ENCODE data around the gene PLXNA4. TPM values are rescaled to one million over a fixed set of nuclear protein-coding genes. Genes with fewer than 3 reads are reported as not detected.

The PLXNA4 gene
- total and polyA plus RNA-seq, 2 experiments from 2014 or later, result 0.08 to 0.80 TPM

DNA sequence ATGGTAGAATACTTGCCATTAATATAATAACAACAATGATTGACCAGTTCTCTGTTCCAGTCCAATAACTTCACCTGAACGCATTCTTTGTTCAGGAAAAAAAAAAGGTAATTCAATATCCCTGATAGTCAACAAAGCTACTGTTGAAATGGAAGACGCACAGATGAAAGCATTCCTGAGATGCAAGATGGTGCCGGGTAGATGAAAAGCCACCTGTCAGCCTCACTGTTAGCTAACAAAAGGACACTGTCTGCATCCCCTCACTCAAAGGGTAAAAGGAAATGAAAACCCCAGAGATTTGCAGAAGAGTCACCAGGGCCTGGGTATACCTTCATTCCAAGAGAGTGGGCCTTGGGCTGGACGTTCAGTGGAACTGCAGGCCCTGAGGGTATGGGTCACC, 357.4 kb downstream of the PLXNA4 start:
- no peaks in the 10 kb centered on the region for H3K36me3 Mint-ChIP-seq (ENCODE audit: low read depth)
- peak; percentile 11 for DNase-seq (ENCODE audit: low spot score)
- H3K4me3 ChIP-seq, result no peak overlapping the region
- H3K27ac Mint-ChIP-seq, result no peak overlapping the region
- H3K4me1 Mint-ChIP-seq, result peaks cover 29% of the 10 kb centered on the region
- no peaks in the 10 kb centered on the region for H3K9me3 Mint-ChIP-seq
- ATAC-seq, result no peak
- no peak overlapping the region for H3K4me2 ChIP-seq
- H3K27me3 ChIP-seq (ENCODE audit: insufficient read depth), result no peaks in the 10 kb centered on the region
- H3K27me3 Mint-ChIP-seq (ENCODE audit: insufficient read depth, low read depth, poor library complexity), result peaks cover 3% of the 10 kb centered on the region
- H3K4me1 ChIP-seq (ENCODE audit: insufficient read depth), result peaks cover 10% of the 10 kb centered on the region; the same call in 1 of the 2 replicates
- H3F3A ChIP-seq (replicated peaks; ENCODE audit: low read depth), result no peaks in the 10 kb centered on the region
- H3K4me3 Mint-ChIP-seq, result no peak overlapping the region
- H3K36me3 ChIP-seq (ENCODE audit: insufficient read depth), result no peaks in the 10 kb centered on the region
- no peaks in the 10 kb centered on the region for H3K79me2 ChIP-seq (replicated peaks; ENCODE audit: insufficient read depth)
- H4K20me1 ChIP-seq (replicated peaks; ENCODE audit: insufficient read depth), result no peaks in the 10 kb centered on the region
- TF ChIP-seq, protein P1, sequence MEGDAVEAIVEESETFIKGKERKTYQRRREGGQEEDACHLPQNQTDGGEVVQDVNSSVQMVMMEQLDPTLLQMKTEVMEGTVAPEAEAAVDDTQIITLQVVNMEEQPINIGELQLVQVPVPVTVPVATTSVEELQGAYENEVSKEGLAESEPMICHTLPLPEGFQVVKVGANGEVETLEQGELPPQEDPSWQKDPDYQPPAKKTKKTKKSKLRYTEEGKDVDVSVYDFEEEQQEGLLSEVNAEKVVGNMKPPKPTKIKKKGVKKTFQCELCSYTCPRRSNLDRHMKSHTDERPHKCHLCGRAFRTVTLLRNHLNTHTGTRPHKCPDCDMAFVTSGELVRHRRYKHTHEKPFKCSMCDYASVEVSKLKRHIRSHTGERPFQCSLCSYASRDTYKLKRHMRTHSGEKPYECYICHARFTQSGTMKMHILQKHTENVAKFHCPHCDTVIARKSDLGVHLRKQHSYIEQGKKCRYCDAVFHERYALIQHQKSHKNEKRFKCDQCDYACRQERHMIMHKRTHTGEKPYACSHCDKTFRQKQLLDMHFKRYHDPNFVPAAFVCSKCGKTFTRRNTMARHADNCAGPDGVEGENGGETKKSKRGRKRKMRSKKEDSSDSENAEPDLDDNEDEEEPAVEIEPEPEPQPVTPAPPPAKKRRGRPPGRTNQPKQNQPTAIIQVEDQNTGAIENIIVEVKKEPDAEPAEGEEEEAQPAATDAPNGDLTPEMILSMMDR (conservative IDR thresholded peaks at IDR 0.05; ENCODE audit: low read depth in 2 of 2), result no peak
- TF ChIP-seq, protein P2, sequence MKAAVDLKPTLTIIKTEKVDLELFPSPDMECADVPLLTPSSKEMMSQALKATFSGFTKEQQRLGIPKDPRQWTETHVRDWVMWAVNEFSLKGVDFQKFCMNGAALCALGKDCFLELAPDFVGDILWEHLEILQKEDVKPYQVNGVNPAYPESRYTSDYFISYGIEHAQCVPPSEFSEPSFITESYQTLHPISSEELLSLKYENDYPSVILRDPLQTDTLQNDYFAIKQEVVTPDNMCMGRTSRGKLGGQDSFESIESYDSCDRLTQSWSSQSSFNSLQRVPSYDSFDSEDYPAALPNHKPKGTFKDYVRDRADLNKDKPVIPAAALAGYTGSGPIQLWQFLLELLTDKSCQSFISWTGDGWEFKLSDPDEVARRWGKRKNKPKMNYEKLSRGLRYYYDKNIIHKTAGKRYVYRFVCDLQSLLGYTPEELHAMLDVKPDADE (IDR thresholded peaks at IDR 0.05), result no peak
- TF ChIP-seq JUNB (IDR thresholded peaks at IDR 0.05; ENCODE audit: unreplicated experiment) (no peak), NANOG (IDR thresholded peaks at IDR 0.05; ENCODE audit: borderline replicate concordance) (no peak), ZNF331 (CRISPR knock-in tag; IDR thresholded peaks at IDR 0.05; ENCODE audit: low read depth) (no peak), EZH2phosphoT487 (IDR thresholded peaks at IDR 0.05; ENCODE audit: unreplicated experiment) (no peak)
- TF ChIP-seq, protein P3, sequence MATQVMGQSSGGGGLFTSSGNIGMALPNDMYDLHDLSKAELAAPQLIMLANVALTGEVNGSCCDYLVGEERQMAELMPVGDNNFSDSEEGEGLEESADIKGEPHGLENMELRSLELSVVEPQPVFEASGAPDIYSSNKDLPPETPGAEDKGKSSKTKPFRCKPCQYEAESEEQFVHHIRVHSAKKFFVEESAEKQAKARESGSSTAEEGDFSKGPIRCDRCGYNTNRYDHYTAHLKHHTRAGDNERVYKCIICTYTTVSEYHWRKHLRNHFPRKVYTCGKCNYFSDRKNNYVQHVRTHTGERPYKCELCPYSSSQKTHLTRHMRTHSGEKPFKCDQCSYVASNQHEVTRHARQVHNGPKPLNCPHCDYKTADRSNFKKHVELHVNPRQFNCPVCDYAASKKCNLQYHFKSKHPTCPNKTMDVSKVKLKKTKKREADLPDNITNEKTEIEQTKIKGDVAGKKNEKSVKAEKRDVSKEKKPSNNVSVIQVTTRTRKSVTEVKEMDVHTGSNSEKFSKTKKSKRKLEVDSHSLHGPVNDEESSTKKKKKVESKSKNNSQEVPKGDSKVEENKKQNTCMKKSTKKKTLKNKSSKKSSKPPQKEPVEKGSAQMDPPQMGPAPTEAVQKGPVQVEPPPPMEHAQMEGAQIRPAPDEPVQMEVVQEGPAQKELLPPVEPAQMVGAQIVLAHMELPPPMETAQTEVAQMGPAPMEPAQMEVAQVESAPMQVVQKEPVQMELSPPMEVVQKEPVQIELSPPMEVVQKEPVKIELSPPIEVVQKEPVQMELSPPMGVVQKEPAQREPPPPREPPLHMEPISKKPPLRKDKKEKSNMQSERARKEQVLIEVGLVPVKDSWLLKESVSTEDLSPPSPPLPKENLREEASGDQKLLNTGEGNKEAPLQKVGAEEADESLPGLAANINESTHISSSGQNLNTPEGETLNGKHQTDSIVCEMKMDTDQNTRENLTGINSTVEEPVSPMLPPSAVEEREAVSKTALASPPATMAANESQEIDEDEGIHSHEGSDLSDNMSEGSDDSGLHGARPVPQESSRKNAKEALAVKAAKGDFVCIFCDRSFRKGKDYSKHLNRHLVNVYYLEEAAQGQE (IDR thresholded peaks at IDR 0.05; ENCODE audit: unreplicated experiment), result no peak
- no peak overlapping the region for H3K27ac ChIP-seq (ENCODE audit: low read depth)
- peaks cover 2% of the 10 kb centered on the region for H3K9me2 ChIP-seq (ENCODE audit: insufficient read depth)
- no peak overlapping the region for H2AFZ ChIP-seq

DNA sequence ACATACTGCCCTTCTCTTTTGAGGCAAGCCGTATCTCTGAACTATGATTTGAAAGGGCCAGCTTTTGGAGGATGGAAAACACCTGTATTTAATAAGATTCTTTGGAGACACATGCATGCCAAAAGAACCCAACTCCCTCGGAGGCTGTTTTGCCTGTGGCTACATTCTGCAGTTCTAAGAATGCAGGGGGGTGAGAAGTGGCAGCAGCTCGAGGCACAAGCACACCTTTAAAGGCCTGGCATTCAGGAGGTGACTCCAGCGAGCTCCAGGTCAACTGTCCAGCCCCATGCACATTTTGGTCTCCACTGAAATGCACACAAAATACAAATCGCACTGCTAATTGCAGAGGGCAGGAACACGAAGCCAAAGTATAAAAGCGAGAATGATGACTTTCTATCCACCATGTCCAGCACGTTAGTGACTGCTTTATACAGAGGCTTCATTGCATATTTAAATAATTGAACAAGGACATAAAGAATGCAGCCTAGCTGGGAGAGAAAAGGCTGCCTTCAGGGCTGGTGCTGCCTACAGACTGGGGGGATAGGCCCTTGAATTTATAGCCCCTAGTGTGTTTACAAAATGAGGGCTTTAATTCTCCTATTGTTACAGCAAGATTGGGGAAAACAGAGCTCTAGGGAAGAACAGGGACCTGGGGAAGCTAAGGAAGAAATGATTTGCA, 359.3 kb downstream of the PLXNA4 start:
- H4K20me1 ChIP-seq (replicated peaks; ENCODE audit: insufficient read depth), result no peaks in the 10 kb centered on the region
- H3K27me3 ChIP-seq (ENCODE audit: insufficient read depth), result no peaks in the 10 kb centered on the region
- H3K4me1 ChIP-seq (ENCODE audit: insufficient read depth), result peaks cover 10% of the 10 kb centered on the region; the same call in 1 of the 2 replicates
- ATAC-seq (no peak), DNase-seq (ENCODE audit: low spot score) (no peak)
- H3K9me2 ChIP-seq (ENCODE audit: insufficient read depth), result peaks cover 2% of the 10 kb centered on the region
- H3K4me2 ChIP-seq, result no peak overlapping the region
- no peaks in the 10 kb centered on the region for H3K36me3 ChIP-seq (ENCODE audit: insufficient read depth)
- H3K79me2 ChIP-seq (replicated peaks; ENCODE audit: insufficient read depth), result no peaks in the 10 kb centered on the region
- no peaks in the 10 kb centered on the region for H3F3A ChIP-seq (replicated peaks; ENCODE audit: low read depth)
- Mint-ChIP-seq H3K36me3 (ENCODE audit: low read depth) (no peaks in the 10 kb centered on the region), H3K27me3 (ENCODE audit: insufficient read depth, low read depth, poor library complexity) (peaks cover 5% of the 10 kb centered on the region), H3K4me1 (peaks cover 29% of the 10 kb centered on the region), H3K9me3 (no peaks in the 10 kb centered on the region), H3K4me3 (no peak overlapping the region), H3K27ac (no peak overlapping the region)
- H3K27ac ChIP-seq (ENCODE audit: low read depth), result no peak overlapping the region
- no peak overlapping the region for H2AFZ ChIP-seq
- H3K4me3 ChIP-seq, result no peak overlapping the region
- TF ChIP-seq POLR2AphosphoS5 (IDR thresholded peaks at IDR 0.05; ENCODE audit: low read depth) (no peak), NANOG (IDR thresholded peaks at IDR 0.05; ENCODE audit: borderline replicate concordance) (no peak), ZNF114 (CRISPR knock-in tag; IDR thresholded peaks at IDR 0.05) (no peak), EZH2 (IDR thresholded peaks at IDR 0.05; ENCODE audit: low read depth, unreplicated experiment) (no peak), CREB1 (CRISPR knock-in tag; IDR thresholded peaks at IDR 0.05; ENCODE audit: low read depth) (no peak), ZNF331 (CRISPR knock-in tag; IDR thresholded peaks at IDR 0.05; ENCODE audit: low read depth) (no peak)
- TF ChIP-seq, protein P3 (IDR thresholded peaks at IDR 0.05; ENCODE audit: unreplicated experiment), result no peak

Measured in GM23338 (cell line).